Natural killer cell (primary cell): Measurements from ENCODE around the gene CNFN. TPM values are rescaled to one million over a fixed set of nuclear protein-coding genes. Genes with fewer than 3 reads are reported as not detected.

Source experiments
- ATAC-seq, 3 donors: fragments of 150-1000 bp in 2 of 3; fragments of 200-7000 bp in 1 of 3; cut with Tn5 transposase; 1 replicate in 1 of 3; 2 replicates in 2 of 3; pipeline ENCODE4 v1.10.0; 2021; ENCODE audit warnings: mild to moderate bottlenecking in 2 of 3, moderate library complexity in 2 of 3
- DNase-seq, 2 donors: peaks; one replicate each; pipeline versions ENCODE4 v3.0.0 to v3.0.0-alpha.2; 2013 to 2021; ENCODE audit warnings: mixed read lengths in 1 of 2
- H3K27ac ChIP-seq: one replicate; pipeline ENCODE4 v1.5.1; 2013; ENCODE audit warnings: mild to moderate bottlenecking, low read length
- H3K27me3 ChIP-seq: one replicate; pipeline ENCODE4 v1.6.1; 2013; ENCODE audit warnings: low read length; ENCODE audit not compliant: control insufficient read depth, insufficient read depth
- H3K36me3 ChIP-seq: one replicate; pipeline ENCODE4 v1.6.1; 2013; ENCODE audit warnings: low read length; ENCODE audit not compliant: control insufficient read depth, insufficient read depth
- H3K4me1 ChIP-seq: one replicate; pipeline ENCODE4 v1.6.1; 2013; ENCODE audit warnings: low read length; ENCODE audit not compliant: control insufficient read depth, insufficient read depth
- H3K4me3 ChIP-seq: one replicate; pipeline ENCODE4 v1.5.1; 2013; ENCODE audit warnings: low read length
- H3K9me3 ChIP-seq: one replicate; pipeline ENCODE4 v1.6.1; 2013; ENCODE audit warnings: low read length; ENCODE audit not compliant: control insufficient read depth, insufficient read depth
- H3K27ac Mint-ChIP-seq, 2 donors: one replicate each; pipeline ENCODE4 v1.8.0; 2022; ENCODE audit warnings: mild to moderate bottlenecking in 2 of 2, mixed read lengths in 2 of 2, moderate library complexity in 1 of 2
- H3K27me3 Mint-ChIP-seq, 2 donors: one replicate each; pipeline ENCODE4 v1.8.0; 2022; ENCODE audit warnings: low read depth in 2 of 2, mixed read lengths in 2 of 2
- H3K36me3 Mint-ChIP-seq: one replicate; pipeline ENCODE4 v1.8.0; 2022; ENCODE audit warnings: mixed read lengths
- H3K4me1 Mint-ChIP-seq, 2 donors: one replicate each; pipeline ENCODE4 v1.8.0; 2022; ENCODE audit warnings: mixed read lengths in 2 of 2
- H3K4me3 Mint-ChIP-seq: one replicate; pipeline ENCODE4 v1.8.0; 2022; ENCODE audit warnings: mild to moderate bottlenecking, moderate library complexity, mixed read lengths
- H3K9me3 Mint-ChIP-seq, 2 donors: one replicate each; pipeline ENCODE4 v1.8.0; 2022; ENCODE audit warnings: mixed read lengths in 2 of 2
- CTCF ChIP-seq: fragments of 200-600 bp; IDR thresholded peaks from one replicate; pipeline ENCODE4 v1.8.0; 2022; ENCODE audit warnings: antibody characterized with exemption
- WGBS: methylation state at CpG from one replicate; pipeline ENCODE4 v1.1.7; 2013; ENCODE audit warnings: missing lambda C conversion rate; ENCODE audit not compliant: insufficient coverage; 5-methylcytosine and 5-hydroxymethylcytosine counted together
- intact Hi-C: fragments of 100-400 bp; cut with micrococcal nuclease; formaldehyde crosslinking; loops from one replicate; pipeline ENCODE4 v1.14.2; 2022
- total RNA-seq, 4 donors: library from RNA; stranded (reverse); fragments of 120-200 nt in 1 of 4; gene quantifications; one replicate each; pipeline versions ENCODE4 v1.2.3 to v1.2.4, GENCODE V29; 2013 to 2022

The CNFN gene
- total RNA-seq, 3 donors from 2014 or later (not counting 1 experiment from before 2014, with no cell fraction given), result 1.3 TPM; not detected in 2

GRCh38 chr19:42423462-42424344 is 33.6 kb upstream of the CNFN start:
- Mint-ChIP-seq H3K4me1 (peaks cover 33 to 47% of the 10 kb centered on the region in 2 donors), H3K36me3 (no peaks in the 10 kb centered on the region), H3K27me3 (no peaks in the 10 kb centered on the region), H3K9me3 (no peaks in the 10 kb centered on the region), H3K4me3 (peak overlapping the region; percentile 98), H3K27ac (peak overlapping the region; percentile 90 to 99)
- H3K4me3 ChIP-seq, result peak overlapping the region; percentile 86
- no peaks in the 10 kb centered on the region for H3K9me3 ChIP-seq
- 6% methylated on average over 61 of the region's 65 CpGs for WGBS
- intact Hi-C loops, result loop anchor here (1.0 to 2.0 kb wide), 4 partner anchors 15 to 181 kb away; partner anchors contain the start of gene GSK3A
- peak; percentile 90 to 97 (median 93) for ATAC-seq
- TF ChIP-seq CTCF, result no peak
- no peaks in the 10 kb centered on the region for H3K27me3 ChIP-seq
- DNase-seq, result peak; percentile 91 to 96
- H3K36me3 ChIP-seq, result no peaks in the 10 kb centered on the region
- H3K4me1 ChIP-seq, result peaks cover 35% of the 10 kb centered on the region
- H3K27ac ChIP-seq, result peak overlapping the region; percentile 85

GRCh38 chr19:42422901-42423461 is 32.9 kb upstream of the CNFN start:
- H3K4me1 ChIP-seq, result peaks cover 35% of the 10 kb centered on the region
- peak; percentile 64 to 70 for DNase-seq
- peak overlapping the region; percentile 98 for H3K4me3 Mint-ChIP-seq
- peaks cover 33 to 47% of the 10 kb centered on the region in 2 donors for H3K4me1 Mint-ChIP-seq
- H3K9me3 ChIP-seq, result no peaks in the 10 kb centered on the region
- H3K27ac ChIP-seq, result peak overlapping the region; percentile 85
- H3K27me3 Mint-ChIP-seq, result no peaks in the 10 kb centered on the region
- no peaks in the 10 kb centered on the region for H3K27me3 ChIP-seq
- H3K4me3 ChIP-seq, result peak overlapping the region; percentile 86
- TF ChIP-seq CTCF, result no peak
- under 1% methylated on average over 38 of the region's 38 CpGs for WGBS
- peak; percentile 53 to 71 (median 55) for ATAC-seq
- peak overlapping the region; percentile 90 to 99 for H3K27ac Mint-ChIP-seq
- no peaks in the 10 kb centered on the region for H3K36me3 ChIP-seq
- intact Hi-C loops, result loop anchor here (1.0 to 2.0 kb wide), 4 partner anchors 15 to 180 kb away; partner anchors contain the start of gene GSK3A
- no peaks in the 10 kb centered on the region for H3K9me3 Mint-ChIP-seq
- H3K36me3 Mint-ChIP-seq, result no peaks in the 10 kb centered on the region

- ATAC-seq (no peak), DNase-seq (no peak)
- Histone ChIP-seq H3K4me1 (peaks cover 35% of the 10 kb centered on the region), H3K27me3 (no peaks in the 10 kb centered on the region), H3K4me3 (peak overlapping the region; percentile 86), H3K27ac (peak overlapping the region; percentile 85), H3K9me3 (no peaks in the 10 kb centered on the region), H3K36me3 (no peaks in the 10 kb centered on the region)
- H3K9me3 Mint-ChIP-seq, result no peaks in the 10 kb centered on the region
- H3K27me3 Mint-ChIP-seq, result no peaks in the 10 kb centered on the region
- 59% methylated on average over 17 of the region's 17 CpGs for WGBS
- no peak for TF ChIP-seq CTCF
- peak overlapping the region; percentile 90 to 99 for H3K27ac Mint-ChIP-seq
- no peaks in the 10 kb centered on the region for H3K36me3 Mint-ChIP-seq
- intact Hi-C loops, result loop anchor here (2.0 kb wide), 2 partner anchors 25 to 179 kb away; partner anchors contain the start of gene GSK3A
- H3K4me1 Mint-ChIP-seq, result peaks cover 33 to 47% of the 10 kb centered on the region in 2 donors
- peak overlapping the region; percentile 98 for H3K4me3 Mint-ChIP-seq
Observed at GRCh38 chr19:42422092-42422900, 32.2 kb upstream of the CNFN start.
